HFF-Myc (cell line): ENCODE data around the gene SLC9B2.

Source experiments
- DNase-seq: peaks from one replicate; pipeline ENCODE4 v3.0.0-alpha.2; 2011; ENCODE audit warnings: low read depth; ENCODE audit errors: extremely low read depth
- H3K4me3 ChIP-seq: replicated peaks from 2 replicates; pipeline ENCODE4 v1.5.1; 2011; ENCODE audit warnings: low read depth, mild to moderate bottlenecking, control low read depth, low read length
- CTCF ChIP-seq: IDR thresholded peaks from 2 replicates; pipeline ENCODE4 v1.5.1; 2012; ENCODE audit warnings: mild to moderate bottlenecking, low read depth, low read length, control low read depth; ENCODE audit errors: missing control alignments

Gene SLC9B2

GRCh38 chr4:103105558-103106356, 29.2 kb upstream of the SLC9B2 start:
- DNase-seq, result no peak
- H3K4me3 ChIP-seq, result no peak overlapping the region
- TF ChIP-seq CTCF, result no peak

GRCh38 chr4:103104886-103105285, 28.3 kb upstream of the SLC9B2 start:
- TF ChIP-seq CTCF, result no peak
- DNase-seq, result no peak
- H3K4me3 ChIP-seq, result no peak overlapping the region

- no peak overlapping the region for H3K4me3 ChIP-seq
- DNase-seq, result no peak
- TF ChIP-seq CTCF, result no peak
These were observed 24.1 kb upstream of the SLC9B2 start for GRCh38 chr4:103100691-103101090.

- peak; percentile 88 for DNase-seq
- H3K4me3 ChIP-seq, result peak within 1 kb of the TSS; percentile 51
- TF ChIP-seq CTCF, result peak; percentile 52
These were observed 23.3 kb upstream of the SLC9B2 start, which contains the start of gene BDH2 for GRCh38 chr4:103099691-103100392. Gene BDH2, minus strand, starts transcription at chr4:103099834. Its CDS starts 3,580 bp downstream, at chr4:103096254.

GRCh38 chr4:103098756-103099440, 22.3 kb upstream of the SLC9B2 start:
- peak overlapping the region; percentile 51 for H3K4me3 ChIP-seq
- no peak for DNase-seq
- TF ChIP-seq CTCF, result no peak

- H3K4me3 ChIP-seq, result peak overlapping the region; percentile 51
- no peak for DNase-seq
These were observed 21.8 kb upstream of the SLC9B2 start for GRCh38 chr4:103098341-103098740.

More at GRCh38 chr4:103098341-103098740, 21.8 kb upstream of the SLC9B2 start:
- TF ChIP-seq CTCF, result no peak
